ENCODE results near the gene FAXC.

Gene FAXC

DNA sequence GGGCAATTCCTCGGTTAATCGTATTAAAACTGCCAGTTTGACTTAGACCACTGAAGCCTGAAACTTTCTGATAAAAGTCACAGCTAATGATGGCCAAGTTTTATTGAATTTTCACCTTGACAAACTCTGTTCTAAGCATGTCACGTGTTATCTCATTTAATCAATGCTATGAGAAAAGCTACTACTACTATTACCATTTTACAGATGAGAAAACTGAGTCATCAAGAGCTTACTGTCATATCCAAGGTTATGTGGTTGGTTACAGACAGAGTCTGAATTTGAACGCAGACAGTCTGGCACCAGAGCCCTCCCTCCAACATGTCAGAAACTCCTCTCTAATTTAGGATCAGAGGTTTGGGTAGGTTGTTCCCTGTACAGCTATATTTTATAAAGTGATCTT is 4.3 kb downstream of the FAXC start:
- Histone ChIP-seq H4K20me1 (ENCODE audit: insufficient read depth, low read length) (no peaks in the 10 kb centered on the region), H3K27me3 (ENCODE audit: insufficient read depth, low read length, poor library complexity) (no peaks in the 10 kb centered on the region), H3K9me3 (ENCODE audit: insufficient read depth, low read length, severe bottlenecking) (no peaks in the 10 kb centered on the region), H3K27ac (ENCODE audit: low read length) (no peak overlapping the region), H3K79me2 (ENCODE audit: insufficient read depth, low read length) (no peaks in the 10 kb centered on the region), H3K36me3 (ENCODE audit: insufficient read depth, low read length) (no peaks in the 10 kb centered on the region), H3K9ac (ENCODE audit: low read depth, low read length) (no peak overlapping the region), H3K4me1 (ENCODE audit: insufficient read depth, low read length) (no peaks in the 10 kb centered on the region), H2AFZ (ENCODE audit: low read depth, low read length) (no peak overlapping the region), H3K4me3 (ENCODE audit: low read depth in 1 of 2, low read length in 2 of 2) (no peak overlapping the region), H3K4me2 (ENCODE audit: insufficient read depth, low read length) (no peak overlapping the region)
- no peak for DNase-seq
- TF ChIP-seq, protein P1, sequence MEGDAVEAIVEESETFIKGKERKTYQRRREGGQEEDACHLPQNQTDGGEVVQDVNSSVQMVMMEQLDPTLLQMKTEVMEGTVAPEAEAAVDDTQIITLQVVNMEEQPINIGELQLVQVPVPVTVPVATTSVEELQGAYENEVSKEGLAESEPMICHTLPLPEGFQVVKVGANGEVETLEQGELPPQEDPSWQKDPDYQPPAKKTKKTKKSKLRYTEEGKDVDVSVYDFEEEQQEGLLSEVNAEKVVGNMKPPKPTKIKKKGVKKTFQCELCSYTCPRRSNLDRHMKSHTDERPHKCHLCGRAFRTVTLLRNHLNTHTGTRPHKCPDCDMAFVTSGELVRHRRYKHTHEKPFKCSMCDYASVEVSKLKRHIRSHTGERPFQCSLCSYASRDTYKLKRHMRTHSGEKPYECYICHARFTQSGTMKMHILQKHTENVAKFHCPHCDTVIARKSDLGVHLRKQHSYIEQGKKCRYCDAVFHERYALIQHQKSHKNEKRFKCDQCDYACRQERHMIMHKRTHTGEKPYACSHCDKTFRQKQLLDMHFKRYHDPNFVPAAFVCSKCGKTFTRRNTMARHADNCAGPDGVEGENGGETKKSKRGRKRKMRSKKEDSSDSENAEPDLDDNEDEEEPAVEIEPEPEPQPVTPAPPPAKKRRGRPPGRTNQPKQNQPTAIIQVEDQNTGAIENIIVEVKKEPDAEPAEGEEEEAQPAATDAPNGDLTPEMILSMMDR (IDR thresholded peaks at IDR 0.05; ENCODE audit: borderline replicate concordance, extremely low read depth, low read length, poor library complexity, severe bottlenecking) = no peak
- TF ChIP-seq EZH2 (IDR thresholded peaks at IDR 0.05; ENCODE audit: borderline replicate concordance, low read depth, low read length, severe bottlenecking) = no peak
- ATAC-seq (ENCODE audit: insufficient read depth, low read depth) = no peak

DNA sequence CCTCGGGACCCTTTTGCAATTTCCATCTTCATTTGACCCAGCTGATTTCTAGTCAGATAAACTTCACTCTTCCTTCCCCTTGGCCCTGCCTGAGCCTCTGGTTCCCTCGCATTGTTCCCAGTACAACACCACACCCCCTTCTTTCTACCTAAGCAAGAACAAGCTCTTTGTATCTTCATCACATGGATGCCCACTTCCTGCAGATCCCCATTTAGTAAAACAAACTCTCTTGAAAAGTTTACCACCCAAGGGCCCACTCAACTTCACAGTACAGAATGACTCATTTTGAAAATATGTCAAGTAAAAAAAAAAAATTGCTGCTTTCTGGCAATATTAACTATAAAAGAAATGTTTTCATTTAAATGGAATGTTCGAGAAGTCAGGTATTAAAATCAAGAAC is 5.2 kb downstream of the FAXC start:
- Histone ChIP-seq H3K27me3 (ENCODE audit: insufficient read depth, low read length, poor library complexity) (no peaks in the 10 kb centered on the region), H3K4me3 (ENCODE audit: low read depth in 1 of 2, low read length in 2 of 2) (no peak overlapping the region), H3K4me1 (ENCODE audit: insufficient read depth, low read length) (no peaks in the 10 kb centered on the region), H3K79me2 (ENCODE audit: insufficient read depth, low read length) (no peaks in the 10 kb centered on the region), H4K20me1 (ENCODE audit: insufficient read depth, low read length) (no peaks in the 10 kb centered on the region), H3K27ac (ENCODE audit: low read length) (no peak overlapping the region), H3K9ac (ENCODE audit: low read depth, low read length) (no peak overlapping the region), H2AFZ (ENCODE audit: low read depth, low read length) (no peak overlapping the region), H3K4me2 (ENCODE audit: insufficient read depth, low read length) (no peak overlapping the region), H3K36me3 (ENCODE audit: insufficient read depth, low read length) (no peaks in the 10 kb centered on the region), H3K9me3 (ENCODE audit: insufficient read depth, low read length, severe bottlenecking) (no peaks in the 10 kb centered on the region)
- TF ChIP-seq, protein P1 (IDR thresholded peaks at IDR 0.05; ENCODE audit: borderline replicate concordance, extremely low read depth, low read length, poor library complexity, severe bottlenecking) = no peak
- TF ChIP-seq EZH2 (IDR thresholded peaks at IDR 0.05; ENCODE audit: borderline replicate concordance, low read depth, low read length, severe bottlenecking) = no peak
- DNase-seq (no peak), ATAC-seq (ENCODE audit: insufficient read depth, low read depth) (peak; percentile 44; the same call in 1 of the 3 replicates)

GRCh38 chr6:99341862-99342455 is 7.5 kb downstream of the FAXC start:
- Histone ChIP-seq H2AFZ (ENCODE audit: low read depth, low read length) (no peak overlapping the region), H3K9ac (ENCODE audit: low read depth, low read length) (no peak overlapping the region), H3K4me2 (ENCODE audit: insufficient read depth, low read length) (no peak overlapping the region), H3K27me3 (ENCODE audit: insufficient read depth, low read length, poor library complexity) (peaks cover 8% of the 10 kb centered on the region), H4K20me1 (ENCODE audit: insufficient read depth, low read length) (no peaks in the 10 kb centered on the region), H3K36me3 (ENCODE audit: insufficient read depth, low read length) (no peaks in the 10 kb centered on the region), H3K4me3 (ENCODE audit: low read depth in 1 of 2, low read length in 2 of 2) (no peak overlapping the region), H3K4me1 (ENCODE audit: insufficient read depth, low read length) (no peaks in the 10 kb centered on the region), H3K9me3 (ENCODE audit: insufficient read depth, low read length, severe bottlenecking) (no peaks in the 10 kb centered on the region), H3K79me2 (ENCODE audit: insufficient read depth, low read length) (no peaks in the 10 kb centered on the region), H3K27ac (ENCODE audit: low read length) (no peak overlapping the region)
- no peak for TF ChIP-seq EZH2 (IDR thresholded peaks at IDR 0.05; ENCODE audit: borderline replicate concordance, low read depth, low read length, severe bottlenecking)
- TF ChIP-seq, protein P1 (IDR thresholded peaks at IDR 0.05; ENCODE audit: borderline replicate concordance, extremely low read depth, low read length, poor library complexity, severe bottlenecking) = no peak
- ATAC-seq (ENCODE audit: insufficient read depth, low read depth) = no peak
- no peak for DNase-seq

Data from DND-41 (cell line).